ENCODE data around the gene SLC2A2.

SLC2A2 gene

DNA sequence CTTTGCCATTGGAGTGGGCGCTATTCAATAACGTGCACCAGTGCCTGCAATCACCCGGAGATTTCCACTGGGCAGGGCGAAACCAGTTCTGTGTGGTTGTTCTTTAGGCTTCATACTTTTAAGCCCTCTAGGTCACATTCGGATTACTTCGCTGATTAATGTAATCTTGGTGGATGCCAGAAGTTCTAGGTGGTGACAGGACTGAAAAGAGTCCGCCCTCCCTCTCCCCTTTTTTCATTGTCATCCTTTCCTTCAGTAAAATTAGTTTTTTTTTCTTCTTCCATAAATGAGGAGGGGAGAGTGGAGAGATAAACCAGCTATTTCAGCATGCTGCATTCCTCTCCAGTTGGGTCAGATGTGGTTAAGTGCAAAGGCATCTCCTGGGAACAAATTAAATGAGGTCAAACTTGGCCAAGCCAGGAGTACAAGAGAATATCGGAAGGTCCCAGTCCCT, 2.3 kb upstream of the SLC2A2 start:
- no peak for DNase-seq (ENCODE audit: low read depth in 3 of 3)

DNA sequence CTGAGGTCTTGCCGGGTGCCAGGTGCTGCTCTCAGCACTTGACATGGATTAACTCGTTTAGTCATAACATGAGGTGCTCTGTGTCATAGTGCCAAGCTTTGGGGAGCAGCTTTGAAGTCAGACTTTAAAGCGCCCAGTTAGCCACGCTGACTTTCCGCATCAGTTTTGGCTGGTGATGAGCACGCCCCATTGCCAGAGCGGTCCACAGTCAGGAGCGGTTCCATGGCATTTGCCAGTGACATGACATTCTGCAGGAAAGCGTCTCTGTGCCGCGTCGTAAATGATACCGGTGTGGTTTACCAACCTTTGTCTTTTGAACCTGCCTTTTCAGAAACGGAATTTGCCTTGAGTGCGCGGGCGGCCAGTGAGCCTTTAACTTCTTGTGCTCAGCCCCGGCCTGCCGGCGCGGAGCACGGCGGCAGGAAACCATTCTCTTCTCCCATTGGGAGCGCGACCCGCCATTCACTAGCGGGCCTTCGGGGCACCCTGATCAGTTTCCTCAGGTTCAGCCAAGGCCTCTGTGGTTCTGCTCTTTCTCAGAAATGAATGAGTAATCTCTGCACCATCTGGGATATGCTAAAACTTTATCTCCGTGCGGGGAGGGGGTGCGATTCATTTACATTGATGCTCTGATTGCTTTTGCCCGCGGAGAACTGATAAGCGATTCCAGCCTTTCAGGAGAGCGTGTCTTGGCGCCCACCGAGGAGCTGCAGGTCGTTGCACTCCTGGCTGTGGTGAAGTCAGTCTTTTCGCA, 1.7 kb upstream of the SLC2A2 start:
- peak; percentile 43 to 45 (median 43) for DNase-seq (ENCODE audit: low read depth in 3 of 3)

DNA sequence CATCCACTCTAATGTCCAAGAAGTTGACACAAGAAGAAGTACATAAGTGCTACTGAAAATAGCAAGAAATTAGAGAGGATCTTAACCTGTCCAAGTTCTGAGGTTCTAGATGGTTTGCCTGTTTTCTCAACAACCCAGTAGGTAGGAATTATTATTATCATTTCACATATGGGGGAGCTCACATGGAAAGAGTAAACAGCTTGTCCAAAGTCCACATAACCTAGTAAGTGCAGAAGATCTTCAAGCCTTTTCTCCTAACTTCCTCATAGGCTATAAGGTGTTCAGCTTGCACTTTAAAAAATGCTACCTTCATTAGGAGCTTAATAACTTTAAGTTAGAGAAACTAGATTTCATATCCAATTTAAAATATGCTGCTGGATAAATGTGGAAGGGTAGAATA, 3.0 kb downstream of the SLC2A2 start:
- DNase-seq (ENCODE audit: low read depth in 3 of 3): no peak

DNA sequence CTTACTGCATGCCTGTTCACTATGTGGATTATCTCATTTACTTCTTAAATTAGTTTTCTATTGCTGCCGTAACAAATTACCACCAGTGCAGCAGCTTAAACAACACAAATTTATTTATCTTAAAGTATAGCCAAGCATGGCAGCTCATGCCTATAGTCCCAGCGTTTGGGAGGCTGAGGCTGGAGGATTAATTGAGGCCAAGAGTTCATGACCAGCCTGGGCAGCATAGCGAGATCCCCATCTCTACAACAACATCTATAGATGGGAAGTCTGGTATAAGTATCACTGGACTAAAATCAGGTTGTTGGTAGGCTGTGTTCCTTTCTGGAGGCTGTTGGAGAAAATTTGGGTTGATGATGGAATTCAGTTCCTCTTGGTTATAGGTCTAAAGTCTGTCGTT, 5.1 kb downstream of the SLC2A2 start:
- no peak for DNase-seq (ENCODE audit: low read depth in 3 of 3)

DNA sequence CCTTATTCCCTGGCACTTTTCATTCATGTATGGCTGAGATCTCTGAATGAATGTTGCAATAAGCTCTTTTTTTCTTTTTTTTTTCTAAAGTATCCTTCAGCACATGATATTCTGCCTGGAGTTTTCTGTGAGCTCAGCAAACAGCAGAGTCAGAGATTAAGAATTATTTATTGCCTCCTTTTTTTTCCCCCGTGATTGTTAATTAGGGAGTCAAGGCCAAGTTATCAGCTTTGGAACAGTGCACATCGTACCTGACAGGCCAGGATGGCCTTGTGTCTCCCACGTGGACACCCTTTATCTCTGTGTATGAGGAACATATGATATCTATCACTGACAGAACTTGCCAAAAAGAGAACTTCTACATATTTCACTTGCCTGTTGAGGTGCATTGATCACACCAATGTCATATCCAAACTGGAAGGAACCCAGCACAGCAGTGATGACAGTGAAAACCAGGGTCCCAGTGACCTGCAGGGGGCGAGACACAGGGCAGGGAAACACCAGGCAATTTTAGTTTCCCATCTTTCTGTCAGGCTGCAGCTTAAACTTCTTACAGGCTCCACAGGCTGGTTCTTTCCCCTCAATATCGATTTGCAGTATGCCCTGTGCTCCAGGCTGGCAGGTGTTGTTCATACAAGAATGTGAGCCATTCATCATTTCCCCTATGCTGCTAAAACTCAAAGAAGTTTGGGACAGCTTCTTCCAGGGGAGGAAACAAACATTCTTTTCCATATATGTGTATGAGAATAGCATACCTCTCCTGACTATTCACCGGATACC, 8.2 kb downstream of the SLC2A2 start:
- DNase-seq (ENCODE audit: low read depth in 3 of 3): no peak

DNA sequence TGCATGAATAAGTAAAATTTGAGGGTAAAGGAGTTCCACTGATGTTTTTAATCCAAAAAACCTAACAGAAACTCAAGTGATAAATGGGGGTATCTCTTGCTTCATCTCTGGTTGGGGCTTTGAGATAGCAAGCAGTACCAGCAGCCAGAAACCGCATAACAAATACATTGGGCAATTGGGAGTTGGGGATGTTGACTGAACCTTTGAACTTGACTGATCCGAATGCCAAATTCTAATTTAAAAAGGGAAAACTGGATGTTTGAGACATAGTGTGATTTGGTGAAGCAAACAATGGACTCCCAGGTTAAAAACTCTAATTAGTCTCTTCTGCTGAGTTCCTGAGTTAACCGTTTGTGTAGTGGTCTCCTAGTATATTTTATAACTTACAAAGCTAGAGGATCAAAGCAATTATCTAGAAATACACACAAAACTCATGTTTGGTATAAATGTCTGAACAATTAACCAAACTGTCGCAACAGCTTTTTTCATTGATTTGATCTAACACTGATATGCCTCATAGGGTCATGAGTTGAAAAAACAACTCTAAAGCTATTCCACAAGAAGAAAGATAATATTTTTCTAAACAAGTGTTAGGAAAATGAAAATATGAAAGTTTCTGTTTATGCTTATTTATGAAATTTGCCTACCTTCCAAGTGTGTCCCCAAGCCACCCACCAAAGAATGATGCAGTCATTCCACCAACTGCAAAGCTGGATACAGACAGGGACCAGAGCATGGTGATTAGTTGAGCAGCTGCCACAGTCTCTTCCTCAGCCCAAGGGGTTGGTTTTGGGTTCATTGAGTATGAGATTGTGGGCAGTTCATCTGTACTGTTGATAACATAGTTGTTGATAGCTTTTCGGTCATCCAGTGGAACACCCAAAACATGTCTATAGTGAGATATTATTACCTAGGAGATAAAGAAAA, 12.4 kb downstream of the SLC2A2 start:
- DNase-seq (ENCODE audit: low read depth in 3 of 3): no peak

DNA sequence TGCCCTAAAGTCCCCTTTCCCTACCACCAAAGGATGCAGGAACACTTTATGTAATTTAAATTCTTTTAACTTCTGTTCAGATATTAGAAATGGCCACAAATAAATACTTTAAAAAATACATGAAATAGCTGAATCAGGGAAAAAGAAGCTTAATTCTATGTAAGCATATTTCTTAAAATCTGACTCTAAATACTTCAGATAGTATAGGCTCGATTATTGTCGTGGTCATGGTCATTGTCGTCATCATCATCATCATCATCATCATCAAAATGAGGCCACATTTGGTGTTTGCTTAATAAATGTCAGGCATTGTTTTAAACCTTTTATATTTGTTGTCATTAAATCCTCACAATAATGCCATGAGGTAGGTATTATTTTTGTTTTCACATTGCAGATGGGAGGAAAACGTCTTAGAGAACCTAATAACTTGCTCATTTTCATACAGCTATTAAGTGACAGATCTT, 14.6 kb downstream of the SLC2A2 start:
- no peak for DNase-seq (ENCODE audit: low read depth in 3 of 3)

DNA sequence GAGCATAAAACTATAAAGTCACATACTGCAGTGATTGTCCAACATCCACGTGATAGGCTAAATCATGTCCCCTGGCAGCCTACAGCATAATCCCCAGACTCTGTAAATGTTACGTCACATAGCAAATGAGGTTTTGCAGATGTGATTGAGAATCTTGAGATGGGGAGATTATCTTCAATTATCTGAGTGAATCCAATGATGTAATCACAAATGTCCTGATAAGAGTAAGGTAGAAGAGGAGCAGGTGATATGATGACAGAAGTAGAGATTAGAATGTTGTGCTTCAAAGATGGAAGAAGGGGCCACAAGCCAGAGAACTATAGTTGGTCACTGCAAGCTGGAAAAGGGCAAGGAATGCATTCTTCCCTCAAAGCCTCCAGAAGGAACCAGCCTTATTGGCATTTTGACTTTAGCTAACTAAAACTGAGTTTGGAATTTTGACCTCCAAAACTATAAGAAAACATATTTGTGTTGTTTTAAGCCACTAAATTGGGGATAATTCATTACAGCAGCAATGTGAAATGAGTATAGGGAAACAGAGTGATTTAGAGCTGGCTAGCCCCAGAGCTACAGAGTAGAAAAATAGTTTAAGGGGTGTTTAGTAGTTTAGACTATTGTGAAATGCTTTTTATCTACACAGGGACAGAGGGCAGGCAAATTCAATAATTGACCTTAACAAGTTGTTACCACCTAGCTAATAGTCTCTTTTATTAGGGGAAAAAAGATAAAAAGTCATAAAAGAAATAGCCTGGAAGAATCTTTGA, 15.2 kb downstream of the SLC2A2 start:
- DNase-seq (ENCODE audit: low read depth in 3 of 3): no peak

DNA sequence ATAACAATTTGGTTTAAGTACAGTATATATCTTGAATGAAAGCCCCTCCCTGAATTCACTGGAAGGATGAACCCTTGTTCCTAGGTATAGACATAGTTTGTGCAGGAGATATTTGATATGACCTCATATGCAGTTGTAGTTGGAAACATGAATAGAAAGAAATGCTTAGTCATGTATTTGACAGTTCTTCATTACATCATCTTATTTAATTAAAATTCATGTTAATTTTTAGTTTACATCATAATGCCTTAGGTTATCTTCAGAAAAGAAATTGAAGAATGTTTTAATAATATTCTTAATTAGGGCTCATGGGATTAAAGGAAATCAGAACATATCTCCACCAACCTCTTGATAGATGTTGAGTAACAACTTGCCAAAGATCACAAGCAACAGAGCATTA, 19.2 kb downstream of the SLC2A2 start:
- DNase-seq (ENCODE audit: low read depth in 3 of 3): no peak

DNA sequence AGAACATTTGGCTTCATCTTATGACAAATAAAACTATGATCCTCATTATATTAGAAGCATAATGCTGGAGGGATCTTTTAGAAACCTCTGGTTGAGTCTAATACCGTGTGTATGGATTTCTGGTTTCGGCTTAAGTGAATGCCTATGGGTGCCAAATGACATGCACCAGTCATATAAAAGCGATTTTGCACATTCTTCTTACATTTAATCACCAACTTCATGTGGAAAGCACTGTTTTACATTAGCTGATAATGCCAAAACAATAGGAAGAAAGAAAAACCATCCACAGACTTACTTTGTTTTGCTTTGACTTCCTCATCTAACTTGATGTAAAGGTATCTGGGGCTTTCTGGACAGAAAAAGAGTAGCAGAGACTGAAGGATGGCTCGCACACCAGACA, 20.9 kb downstream of the SLC2A2 start:
- DNase-seq (ENCODE audit: low read depth in 3 of 3): no peak

DNA sequence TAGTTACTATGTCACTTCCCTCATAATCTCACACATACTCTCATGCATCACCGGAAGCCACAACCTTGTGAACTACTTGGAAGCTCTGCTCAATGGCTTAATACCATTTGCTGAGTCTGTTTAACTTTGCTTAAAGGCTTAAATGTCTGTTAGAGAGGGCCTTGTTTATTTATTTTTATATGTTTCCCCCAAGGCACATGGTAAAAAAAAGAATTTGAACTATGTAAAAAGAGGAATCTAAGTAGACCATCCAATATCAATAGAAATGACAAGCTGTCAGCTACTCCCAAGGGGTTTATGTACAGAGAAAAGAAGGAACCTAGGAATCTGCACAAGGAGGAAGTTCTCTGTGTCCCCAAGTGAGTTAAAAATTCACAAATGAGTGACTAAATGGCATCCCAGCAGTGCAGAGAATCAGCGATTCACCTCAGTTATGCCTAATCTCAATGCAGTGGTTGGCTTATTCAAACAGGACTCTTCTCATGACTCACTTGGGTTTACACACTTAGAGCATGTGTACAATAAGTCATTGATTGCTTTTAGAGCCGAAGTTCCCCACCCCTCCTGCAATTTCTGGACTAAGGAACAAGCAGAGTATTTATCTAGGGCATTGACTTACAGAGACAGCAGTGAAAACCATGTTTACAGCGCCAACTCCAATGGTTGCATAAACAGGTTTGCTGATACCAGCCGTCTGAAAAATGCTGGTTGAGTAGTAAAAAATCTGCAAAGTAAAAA, 24.4 kb downstream of the SLC2A2 start:
- no peak for DNase-seq (ENCODE audit: low read depth in 3 of 3)

DNA sequence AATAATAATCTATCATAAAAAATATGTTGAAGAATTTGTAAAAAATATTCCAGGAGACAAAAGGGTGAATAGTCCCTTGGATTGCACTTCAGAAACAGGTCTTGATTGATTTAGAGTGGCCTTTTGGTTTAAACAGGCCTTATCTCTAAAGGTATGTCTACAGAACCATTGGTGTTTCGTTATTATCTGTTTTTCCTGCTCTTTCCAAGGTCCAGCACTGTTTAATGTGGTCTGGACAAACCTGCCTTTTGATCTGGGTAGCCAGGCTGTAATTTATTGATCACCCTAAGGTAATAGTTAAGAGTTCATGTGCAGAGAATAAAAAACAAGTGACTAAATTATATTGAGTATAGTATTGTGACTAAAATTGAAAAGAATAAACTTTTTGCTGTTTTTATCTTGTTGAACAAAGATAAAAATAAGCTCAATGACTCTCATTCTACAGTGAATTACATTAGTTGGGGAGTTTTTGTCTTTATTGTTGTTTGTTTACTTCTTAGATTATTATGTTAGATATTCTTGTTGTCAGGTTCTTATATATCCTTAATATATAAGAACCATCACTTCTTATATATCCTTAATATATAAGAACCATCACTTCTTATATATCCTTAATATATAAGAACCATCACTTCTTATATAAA, 25.1 kb downstream of the SLC2A2 start:
- DNase-seq (ENCODE audit: low read depth in 3 of 3): no peak

DNA sequence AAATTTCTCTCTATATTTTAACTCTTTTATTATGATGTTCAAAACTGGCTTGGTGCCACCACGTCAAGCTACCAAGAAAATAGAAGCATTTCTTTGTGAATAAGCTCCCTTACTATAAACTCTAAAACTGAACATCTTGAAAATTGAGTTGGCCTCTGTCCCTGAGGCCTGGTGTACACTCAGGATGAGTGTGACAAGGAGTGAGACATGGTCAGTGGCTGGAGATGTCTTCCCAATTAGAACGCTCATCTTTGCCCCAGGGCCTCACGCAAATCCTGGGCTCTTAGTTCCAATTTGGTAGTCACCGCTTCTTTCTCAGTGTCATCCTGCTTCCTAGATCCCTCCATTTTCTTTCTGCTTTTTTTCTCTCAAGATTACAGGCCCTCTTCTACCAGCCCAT, 26.2 kb downstream of the SLC2A2 start:
- no peak for DNase-seq (ENCODE audit: low read depth in 3 of 3)

DNA sequence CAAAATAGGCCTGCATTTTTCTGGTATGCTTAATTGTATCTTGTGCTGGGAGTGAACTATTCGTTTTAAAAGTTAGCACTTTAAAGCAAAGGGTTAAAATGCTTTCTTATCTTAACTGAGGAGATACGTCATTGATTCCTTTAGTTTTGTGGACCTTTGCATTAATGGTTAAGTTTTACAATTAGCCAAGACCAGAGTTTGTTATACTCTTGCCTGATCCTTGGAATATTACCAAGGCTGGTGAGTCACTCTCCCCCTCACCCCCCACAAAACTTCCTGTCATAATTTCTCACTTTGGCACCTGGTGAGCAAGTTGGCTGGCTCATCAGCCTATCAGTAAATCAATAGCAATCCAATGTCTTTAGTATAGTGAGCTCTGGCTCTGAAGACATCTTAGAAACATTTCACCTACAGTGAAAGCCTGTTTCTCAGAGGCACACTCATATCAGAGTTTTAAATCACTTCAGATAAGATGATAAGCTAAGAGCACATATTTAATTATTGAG, 26.7 kb downstream of the SLC2A2 start:
- DNase-seq (ENCODE audit: low read depth in 3 of 3): no peak

DNA sequence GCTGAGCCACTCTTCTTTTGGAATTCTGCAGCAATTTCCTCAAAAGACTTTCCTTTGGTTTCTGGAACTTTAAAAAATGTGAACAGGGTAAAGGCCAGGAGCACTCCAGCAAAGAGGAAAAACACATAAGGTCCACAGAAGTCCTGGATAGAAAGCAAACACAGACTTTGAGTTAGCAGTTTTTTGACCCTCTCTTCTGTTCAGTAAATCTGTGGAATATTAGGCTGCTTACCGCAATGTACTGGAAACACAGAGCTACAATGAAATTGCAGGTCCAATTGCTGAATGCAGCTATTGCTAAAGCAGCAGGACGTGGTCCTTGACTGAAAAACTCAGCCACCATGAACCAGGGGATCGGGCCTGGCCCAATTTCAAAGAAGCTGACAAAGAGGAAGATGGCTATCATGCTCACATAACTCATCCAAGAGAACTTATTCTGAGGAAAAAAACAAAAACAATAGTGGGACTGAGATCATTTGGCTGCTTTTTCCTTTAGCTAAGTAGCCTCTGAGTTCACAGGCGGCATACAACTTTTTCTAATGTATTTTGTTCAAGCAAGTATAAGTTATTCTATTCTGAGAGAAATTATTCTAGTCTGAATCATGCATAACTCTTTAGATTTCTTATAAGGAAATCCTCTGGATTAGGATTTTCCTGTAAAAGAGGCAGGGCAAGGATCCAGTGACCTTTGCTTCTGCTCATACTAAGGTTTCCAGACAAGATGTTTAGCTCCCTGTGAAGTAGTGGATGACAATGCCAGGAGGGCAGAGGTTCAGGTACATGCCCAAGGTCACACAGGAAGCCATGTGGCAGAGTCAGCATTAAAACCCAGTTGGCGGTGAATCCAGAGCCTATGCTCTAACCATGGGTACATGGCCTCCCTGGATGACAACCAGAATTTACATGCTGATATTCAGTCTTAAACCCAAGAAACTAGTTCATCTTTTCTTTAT, 28.3 kb downstream of the SLC2A2 start:
- no peak for DNase-seq (ENCODE audit: low read depth in 3 of 3)

DNA sequence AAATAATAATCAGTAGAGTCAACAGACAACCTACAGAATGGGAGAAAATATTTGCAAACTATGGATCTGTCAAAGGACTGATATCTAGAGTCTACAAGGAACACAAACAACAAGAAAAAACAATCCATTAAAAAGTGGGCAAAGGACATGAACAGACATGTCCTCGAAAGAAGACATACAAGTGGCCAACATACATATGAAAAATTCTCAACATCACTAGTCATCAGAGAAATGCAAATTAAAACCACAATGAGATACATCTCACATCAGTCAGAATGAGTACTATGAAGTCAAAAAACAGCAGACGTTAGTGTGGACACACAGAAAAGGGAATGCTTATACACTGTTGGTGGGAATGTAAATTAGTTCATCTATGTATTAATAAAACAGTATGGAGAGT, 33.7 kb downstream of the SLC2A2 start:
- no peak for DNase-seq (ENCODE audit: low read depth in 3 of 3)

DNA sequence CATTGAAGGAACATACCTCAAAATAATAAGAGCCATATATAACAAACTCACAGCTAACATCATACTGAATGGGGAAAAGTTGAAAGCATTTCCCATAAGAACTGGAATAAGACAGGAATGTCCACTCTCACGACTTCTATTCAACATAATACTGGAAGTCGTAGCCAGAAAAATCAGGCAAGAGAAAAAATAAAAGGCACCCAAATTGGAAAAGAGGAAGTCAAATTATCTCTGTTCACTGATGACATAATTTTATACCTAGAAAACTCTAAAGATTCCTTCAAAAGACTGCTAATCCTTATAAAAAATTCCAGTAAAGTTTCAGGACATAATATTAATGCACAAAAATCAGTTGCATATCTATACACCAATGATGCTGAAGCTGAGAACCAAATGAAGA, 34.9 kb downstream of the SLC2A2 start:
- DNase-seq (ENCODE audit: low read depth in 3 of 3): no peak

DNA sequence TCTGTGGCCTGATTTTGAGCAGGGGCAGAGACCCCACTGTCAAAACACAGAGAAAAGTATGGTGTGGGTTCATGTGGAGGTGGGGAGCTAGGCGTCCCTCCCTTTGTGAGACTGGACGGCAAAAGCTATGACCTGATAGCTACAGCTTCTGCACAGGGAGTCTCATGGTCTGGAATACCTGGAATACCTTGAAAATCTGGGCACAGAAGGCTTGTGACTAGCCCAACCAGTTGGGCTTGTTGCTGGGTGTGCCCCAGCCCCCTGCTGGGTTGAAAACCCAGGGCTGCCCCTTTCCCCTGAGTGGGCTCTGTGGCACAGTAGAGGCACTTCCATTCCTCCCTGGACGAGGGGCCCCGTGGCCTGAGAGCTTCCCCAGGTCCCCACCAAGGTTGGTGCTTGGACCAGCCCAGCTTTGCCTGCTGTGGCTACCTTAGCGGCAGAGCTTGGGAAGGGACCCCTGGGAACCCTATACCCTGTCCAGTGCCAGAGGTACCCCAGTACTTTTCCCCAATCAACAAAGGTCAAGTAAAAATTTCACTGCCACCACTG, 37.3 kb downstream of the SLC2A2 start:
- DNase-seq (ENCODE audit: low read depth in 3 of 3): no peak

Data from stimulated activated CD4-positive, alpha-beta T cell treated with anti-CD3 and anti-CD28 coated beads, TNF-alpha, amount 100 ng/mL, for 48 hours (primary cell).